Suppressor macrophage treated with lipopolysaccharide for 1 hour (primary cell): ENCODE results near the gene FABP3.
A peak's percentile ranks its signal among the peaks of the same experiment; 100 is the strongest.

Experiments used
- DNase-seq, 3 donors: peaks; one replicate each; pipeline ENCODE4 v3.0.0-alpha.2; 2020 to 2022

The FABP3 gene

GRCh38 chr1:31397360-31398095 is 24.7 kb upstream of the FABP3 start:
- DNase-seq = peak; percentile 24 to 39 (median 28)

GRCh38 chr1:31396633-31397351 is 23.9 kb upstream of the FABP3 start:
- DNase-seq = peak in 2 of 3 donors; percentile 26 to 35

- DNase-seq = peak; percentile 86 to 94 (median 92)
Observed at GRCh38 chr1:31394584-31395193, 21.8 kb upstream of the FABP3 start.

GRCh38 chr1:31393463-31393862 is 20.6 kb upstream of the FABP3 start:
- no peak for DNase-seq

GRCh38 chr1:31390071-31390470 is 17.2 kb upstream of the FABP3 start:
- DNase-seq = no peak

- no peak for DNase-seq
Observed at GRCh38 chr1:31389616-31390015, 16.7 kb upstream of the FABP3 start.

- peak; percentile 65 to 73 (median 65) for DNase-seq
Observed at GRCh38 chr1:31387612-31388011, 14.7 kb upstream of the FABP3 start.

GRCh38 chr1:31386576-31387243 is 13.8 kb upstream of the FABP3 start:
- DNase-seq = peak; percentile 51 to 56 (median 54)

- DNase-seq = peak; percentile 65 to 73 (median 68)
Observed at GRCh38 chr1:31383967-31384366, 11.1 kb upstream of the FABP3 start.

GRCh38 chr1:31382379-31382989 is 9.6 kb upstream of the FABP3 start:
- DNase-seq = peak in 1 of 3 donors; percentile 17

GRCh38 chr1:31381394-31382294 is 8.8 kb upstream of the FABP3 start:
- DNase-seq = no peak

GRCh38 chr1:31380181-31380580 is 7.3 kb upstream of the FABP3 start:
- no peak for DNase-seq

- no peak for DNase-seq
Observed at GRCh38 chr1:31378001-31378400, 5.1 kb upstream of the FABP3 start.

GRCh38 chr1:31377364-31377863 is 4.5 kb upstream of the FABP3 start:
- DNase-seq = no peak

- DNase-seq = peak; percentile 31 to 45 (median 38)
Observed at GRCh38 chr1:31376375-31377134, 3.7 kb upstream of the FABP3 start.

GRCh38 chr1:31374511-31375196 is 1.8 kb upstream of the FABP3 start:
- DNase-seq = no peak

- no peak for DNase-seq
Observed at GRCh38 chr1:31373897-31374486, 1.1 kb upstream of the FABP3 start.

- DNase-seq = no peak
Observed at GRCh38 chr1:31372751-31373055, 173 bp downstream of the FABP3 start.

- DNase-seq = no peak
Observed at GRCh38 chr1:31372051-31372450, 825 bp downstream of the FABP3 start.
